GM19452 (cell line): ENCODE results near the gene AFG1L.
"Not testable (repeated sequence)": the region's sequence is repeated elsewhere in the genome, so short reads cannot be mapped to it uniquely, and the experiment has no call there.

ENCODE experiments used
- ATAC-seq: cut with Tn5 transposase; IDR thresholded peaks from one replicate; pipeline ENCODE4 v1.9.1; 2021; ENCODE audit not compliant: unreplicated experiment

AFG1L gene

GRCh38 chr6:108348655-108349349 is 53.9 kb downstream of the AFG1L start:
- peak; percentile 84 for ATAC-seq

GRCh38 chr6:108350528-108350927 is 55.7 kb downstream of the AFG1L start:
- peak; percentile 78 for ATAC-seq

GRCh38 chr6:108353853-108354252 is 59.0 kb downstream of the AFG1L start:
- ATAC-seq = no peak

GRCh38 chr6:108355120-108355519 is 60.3 kb downstream of the AFG1L start:
- no peak for ATAC-seq

GRCh38 chr6:108355890-108356289 is 61.0 kb downstream of the AFG1L start:
- ATAC-seq = no peak

DNA sequence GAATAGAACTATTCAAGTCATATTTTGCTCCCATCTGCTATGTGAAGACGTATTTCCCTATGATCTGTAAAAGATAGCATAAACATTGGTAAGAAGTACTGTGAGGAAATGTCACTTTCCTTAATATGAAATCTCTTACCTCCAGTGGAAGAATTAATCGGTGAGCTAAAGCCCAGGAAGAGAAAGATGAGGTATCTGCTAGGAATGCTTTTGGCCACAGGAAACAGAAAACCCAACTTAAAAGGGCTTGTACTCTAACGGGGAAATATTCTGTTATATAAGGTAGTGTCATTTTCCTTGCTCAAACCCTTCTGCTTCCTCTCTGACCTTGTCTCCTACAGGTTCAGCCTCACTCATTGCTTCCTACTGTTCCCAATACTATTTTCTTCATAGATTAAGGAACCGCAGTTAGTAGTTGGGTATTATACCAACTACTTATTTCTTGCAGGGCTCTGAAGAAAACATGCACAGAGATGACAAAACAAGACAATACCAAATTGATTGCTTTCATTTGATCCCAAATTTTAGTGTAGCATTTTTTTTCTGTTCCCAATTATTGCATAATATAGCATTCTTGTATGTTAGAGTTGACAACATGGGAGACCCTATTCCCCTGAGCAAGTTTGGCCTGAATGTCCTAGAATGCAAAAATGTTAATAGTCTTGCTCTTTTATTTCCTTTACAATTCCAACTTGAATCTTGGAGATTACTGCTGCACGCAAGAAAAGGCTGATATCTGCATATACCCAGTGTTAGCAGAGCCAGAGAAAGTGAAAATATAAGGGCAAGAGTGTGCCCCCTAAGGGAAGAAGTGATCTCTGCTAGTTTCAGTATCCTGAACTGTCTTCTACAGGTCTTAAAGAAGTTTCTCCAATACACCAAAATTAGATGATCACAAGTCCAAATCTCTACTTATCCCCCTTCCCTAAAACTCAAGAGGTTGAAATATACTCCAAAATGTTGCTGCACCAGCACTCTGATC is 65.3 kb downstream of the AFG1L start:
- ATAC-seq = no peak

GRCh38 chr6:108360919-108361311 is 66.1 kb downstream of the AFG1L start:
- ATAC-seq = no peak

DNA sequence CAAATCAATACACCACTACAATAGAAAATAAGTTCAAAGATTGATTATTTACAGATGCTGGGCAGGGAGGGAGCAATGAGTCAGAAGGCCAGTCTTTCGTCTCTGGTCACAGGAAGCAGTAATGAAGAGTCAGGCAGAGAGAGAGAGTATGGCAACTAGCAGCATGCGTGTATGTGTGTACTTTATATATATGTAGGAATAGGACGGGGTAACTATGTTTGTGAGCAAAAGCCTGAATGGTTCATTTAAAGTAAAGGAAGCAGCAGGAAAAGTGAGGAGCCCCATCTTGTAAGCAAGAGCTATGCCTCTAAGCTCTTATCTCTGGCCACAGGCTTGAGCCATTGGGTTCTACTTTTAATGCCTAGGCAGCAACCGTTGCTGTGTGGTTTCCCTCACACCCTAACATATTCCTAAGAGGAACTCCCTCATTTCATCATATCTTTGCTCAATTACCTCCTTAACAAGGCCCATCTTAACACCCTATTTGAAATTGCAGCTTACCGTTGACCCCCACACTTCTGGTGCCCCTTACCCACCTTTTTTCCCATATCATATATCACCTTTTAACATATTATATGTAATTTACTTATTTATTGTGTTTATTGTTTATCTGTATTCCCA is 66.6 kb downstream of the AFG1L start:
- no peak for ATAC-seq

DNA sequence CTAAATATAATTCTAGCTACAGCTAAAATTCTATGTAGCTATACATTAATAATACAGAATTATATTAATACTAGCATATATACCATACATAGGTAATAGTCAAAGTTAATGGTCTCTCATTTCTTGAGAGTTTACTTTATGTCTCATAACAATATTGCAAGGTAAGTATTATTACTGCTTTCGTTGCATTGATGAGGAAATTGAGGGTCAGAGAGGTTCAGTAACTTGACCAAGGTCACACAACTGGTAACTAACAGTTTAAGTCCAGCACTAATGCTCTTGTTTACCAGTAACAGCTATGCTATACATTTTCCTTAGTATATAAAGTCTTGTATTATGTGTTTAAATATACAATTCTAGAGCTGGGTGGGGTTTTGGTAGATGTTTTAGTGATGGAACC is 67.6 kb downstream of the AFG1L start:
- no peak for ATAC-seq

DNA sequence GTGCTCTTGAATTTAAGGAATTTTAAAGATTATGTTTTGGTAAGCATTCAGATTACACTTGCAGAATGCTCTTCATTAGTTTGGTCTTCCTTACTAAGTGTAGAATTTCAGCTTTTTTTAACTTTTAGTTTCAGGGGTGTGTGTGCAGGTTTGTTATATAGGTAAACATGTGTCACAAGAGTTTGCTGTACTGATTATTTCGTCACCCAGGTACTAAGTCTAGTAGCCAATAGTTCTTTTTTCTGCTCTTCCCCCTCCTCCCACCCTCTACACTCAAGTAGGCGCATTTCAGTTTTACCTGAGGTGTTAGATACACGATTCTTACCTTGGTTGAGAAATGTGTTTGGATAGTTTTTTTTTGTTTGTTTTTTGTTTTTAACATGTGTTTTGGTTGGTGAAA is 68.3 kb downstream of the AFG1L start:
- ATAC-seq = no peak

DNA sequence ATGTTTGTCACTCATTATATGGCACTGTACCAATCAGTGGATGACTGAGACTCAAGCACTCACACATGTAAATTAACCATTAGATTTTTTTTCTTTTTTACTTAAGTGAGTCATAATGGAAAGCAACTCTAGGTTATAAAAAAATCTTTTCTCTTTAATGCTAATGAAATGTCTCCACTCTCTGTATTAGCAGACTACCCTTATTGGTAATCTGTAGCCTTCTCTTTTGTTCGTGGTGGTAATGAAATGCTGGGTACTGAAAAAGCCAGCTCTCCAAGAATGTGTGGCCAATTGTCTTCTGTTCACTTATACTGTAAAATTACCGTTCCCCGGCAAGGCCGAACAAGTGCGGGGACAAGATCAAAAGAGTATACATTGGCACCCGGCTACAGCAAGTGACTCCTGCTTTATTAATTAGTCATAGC is 69.0 kb downstream of the AFG1L start:
- no peak for ATAC-seq

- ATAC-seq = no peak
Measured at GRCh38 chr6:108364470-108364869, 69.6 kb downstream of the AFG1L start.

DNA sequence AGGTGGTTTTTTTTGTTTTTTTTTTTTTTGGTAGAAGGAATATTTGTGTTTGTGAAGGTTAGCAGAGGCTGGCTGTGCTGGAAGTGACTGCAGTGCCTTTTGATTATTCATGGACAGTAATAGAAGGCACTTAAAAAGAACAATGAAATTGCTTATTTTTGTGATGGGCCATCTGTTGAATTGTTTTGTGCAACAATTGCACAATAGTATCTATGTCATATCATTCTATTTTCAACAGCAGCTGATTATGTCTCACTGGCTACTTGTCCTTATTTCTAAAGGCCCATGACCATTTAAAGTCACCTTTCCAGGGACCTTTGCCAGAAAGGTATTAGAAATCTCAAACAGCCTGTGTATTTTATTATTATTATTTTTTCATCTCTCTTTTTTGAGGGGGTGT is 70.6 kb downstream of the AFG1L start:
- no peak for ATAC-seq

DNA sequence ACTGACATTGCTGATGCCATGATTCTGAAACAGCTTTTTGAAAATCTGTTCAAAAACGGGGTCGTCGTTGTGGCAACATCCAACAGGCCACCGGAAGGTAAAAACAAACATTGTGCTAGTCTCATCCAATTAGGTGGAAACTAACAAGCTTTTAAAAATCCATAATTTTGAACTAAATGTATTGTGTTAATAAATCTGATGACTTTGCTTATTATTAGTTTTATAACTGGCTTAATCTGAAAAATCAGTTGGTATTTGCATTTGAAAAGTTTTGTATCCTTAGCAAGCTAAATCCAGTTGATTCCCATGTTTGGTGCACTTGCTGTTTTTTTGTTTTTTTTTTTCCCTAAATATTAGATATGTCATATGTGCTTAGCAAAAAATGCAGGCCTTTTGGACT is 71.4 kb downstream of the AFG1L start:
- no peak for ATAC-seq

GRCh38 chr6:108368431-108369030 is 73.7 kb downstream of the AFG1L start:
- no peak for ATAC-seq

GRCh38 chr6:108380876-108381275 is 86.0 kb downstream of the AFG1L start:
- no peak for ATAC-seq

DNA sequence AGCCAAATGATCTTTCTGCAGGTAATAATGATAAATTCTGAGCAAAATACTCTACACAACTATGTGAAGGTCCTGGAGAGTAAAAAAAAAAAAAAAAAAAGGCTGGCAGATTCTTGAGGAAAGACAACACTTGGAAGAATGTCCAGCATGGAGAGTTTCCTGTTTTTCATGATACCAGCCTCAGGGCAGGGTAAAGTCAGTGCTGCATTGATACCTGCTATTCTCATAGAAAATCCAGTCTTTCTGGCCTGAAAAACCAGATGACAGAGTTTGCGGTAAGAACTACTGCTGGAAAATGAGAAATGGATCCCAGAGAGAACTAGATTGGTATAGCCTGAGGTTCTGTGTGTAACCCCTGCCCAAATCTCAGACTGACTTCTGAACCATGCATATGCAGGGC is 89.1 kb downstream of the AFG1L start:
- ATAC-seq = no peak

DNA sequence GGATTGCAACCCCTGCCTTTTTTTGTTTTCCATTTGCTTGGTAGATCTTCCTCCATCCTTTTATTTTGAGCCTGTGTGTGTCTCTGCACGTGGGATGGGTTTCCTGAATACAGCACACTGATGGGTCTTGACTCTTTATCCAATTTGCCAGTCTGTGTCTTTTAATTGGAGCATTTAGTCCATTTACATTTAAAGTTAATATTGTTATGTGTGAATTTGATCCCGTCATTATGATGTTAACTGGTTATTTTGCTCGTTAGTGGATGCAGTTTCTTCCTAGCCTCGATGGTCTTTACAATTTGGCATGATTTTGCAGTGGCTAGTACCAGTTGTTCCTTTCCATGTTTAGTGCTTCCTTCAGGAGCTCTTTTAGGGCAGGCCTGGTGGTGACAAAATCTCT is 94.3 kb downstream of the AFG1L start:
- ATAC-seq = not testable (repeated sequence)

- no peak for ATAC-seq
Measured at GRCh38 chr6:108395297-108395696, 100.4 kb downstream of the AFG1L start.

GRCh38 chr6:108403236-108403635 is 108.4 kb downstream of the AFG1L start:
- ATAC-seq = no peak

DNA sequence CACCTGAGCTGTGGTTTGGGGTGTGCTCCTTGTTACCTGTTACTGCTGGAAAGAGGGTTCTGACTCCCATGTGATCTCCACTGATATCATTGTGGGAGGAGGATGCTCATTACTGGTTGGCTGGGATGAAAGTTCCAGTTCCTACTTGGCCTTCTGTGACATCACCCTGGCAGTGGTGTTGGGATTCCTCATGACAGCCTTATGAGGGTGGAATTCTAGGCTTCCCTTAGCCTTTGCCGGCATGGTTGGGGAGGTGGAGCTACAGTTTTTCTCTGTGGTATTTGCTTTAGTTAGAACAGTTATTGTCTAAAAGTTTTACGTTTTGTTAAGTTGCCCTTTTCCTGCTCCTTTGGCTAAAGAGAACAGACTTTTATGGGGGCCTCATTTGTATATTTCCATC is 112.1 kb downstream of the AFG1L start:
- ATAC-seq = no peak
